GM12878 (cell line): ENCODE measurements around the gene ALPK1. TPM values are rescaled to one million over a fixed set of nuclear protein-coding genes. Genes with fewer than 3 reads are reported as not detected.

Experiments
- ATAC-seq: fragments of 200-7000 bp; cut with Tn5 transposase; 3 replicates; pipeline ENCODE4 v1.9.1; 2020; ENCODE audit warnings: mild to moderate bottlenecking, moderate library complexity
- BruUV-seq: library from RNA; stranded (reverse); fragments of 400-500 nt; replicated peaks from 2 replicates; lab custom pipeline; 2021; lab: Mats Ljungman, UMichigan
- CTCF ChIA-PET: fragments of 300-600 bp; sonication (Branson Sonifier 250); formaldehyde crosslinking; extraction: SDS; loops from one replicate; lab custom pipeline; 2021; ENCODE audit warnings: inconsistent platforms; lab: Yijun Ruan, JAX
- POLR2A ChIA-PET: fragments of 350-600 bp; formaldehyde crosslinking; extraction: SDS; loops from one replicate; lab custom pipeline; 2021; ENCODE audit warnings: inconsistent platforms; lab: Charles Lee
- RAD21 ChIA-PET: fragments of 300-600 bp; sonication (Branson Sonifier 250); formaldehyde crosslinking; loops from one replicate; lab custom pipeline; 2023; ENCODE audit warnings: antibody characterized with exemption; ENCODE audit not compliant: unreplicated experiment; lab: Charles Lee
- SMC1A ChIA-PET: fragments of 300-600 bp; sonication (Branson Sonifier 250); formaldehyde crosslinking; loops from one replicate; lab custom pipeline; 2023; ENCODE audit not compliant: unreplicated experiment, uncharacterized antibody; lab: Charles Lee
- DNase-seq: peaks from one replicate; pipeline ENCODE4 v3.0.0-alpha.2; 2011; ENCODE audit warnings: low read depth, low spot score
- FAIRE-seq: peaks from 3 replicates; lab custom pipeline; 2011; peaks lifted over from hg19 to GRCh38; lab: Jason Lieb, UNC
- H2AFZ ChIP-seq: 2 replicates; pipeline ENCODE4 v1.6.0; 2011; ENCODE audit warnings: low read depth, low read length, control low read depth; ENCODE audit not compliant: control insufficient read depth
- H3K27ac ChIP-seq: 2 replicates; pipeline ENCODE4 v1.5.1; 2011; ENCODE audit warnings: control low read depth; ENCODE audit not compliant: control insufficient read depth, insufficient read depth
- H3K27me3 ChIP-seq, 2 experiments: replicated peaks in 1 of 2; 2 replicates each; pipeline versions ENCODE4 v1.6.0 to v1.6.1; 2011; ENCODE audit warnings: low read length in 1 of 2; ENCODE audit not compliant: control insufficient read depth in 2 of 2, insufficient read depth in 2 of 2
- H3K36me3 ChIP-seq, 2 experiments: 2 replicates each; pipeline ENCODE4 v1.5.1; 2011; ENCODE audit warnings: low read length in 1 of 2; ENCODE audit not compliant: control insufficient read depth in 2 of 2, insufficient read depth in 2 of 2
- H3K4me1 ChIP-seq: 2 replicates; pipeline ENCODE4 v1.6.1; 2011; ENCODE audit warnings: mild to moderate bottlenecking, low read length, moderate library complexity, mixed read lengths; ENCODE audit not compliant: control insufficient read depth, insufficient read depth
- H3K4me2 ChIP-seq: 2 replicates; pipeline ENCODE4 v1.6.0; 2011; ENCODE audit warnings: control low read depth; ENCODE audit not compliant: control insufficient read depth, insufficient read depth
- H3K4me3 ChIP-seq: fragments of 200-600 bp; sonication (generic); 2 replicates; pipeline ENCODE4 v1.5.1; 2016
- H3K79me2 ChIP-seq: 2 replicates; pipeline ENCODE4 v1.6.0; 2011; ENCODE audit warnings: low read length; ENCODE audit not compliant: control insufficient read depth, insufficient read depth
- H3K9ac ChIP-seq: 2 replicates; pipeline ENCODE4 v1.8.0; 2011; ENCODE audit warnings: low read length, control low read depth, mixed read lengths; ENCODE audit not compliant: control insufficient read depth, insufficient read depth
- H3K9me3 ChIP-seq: replicated peaks from 3 replicates; pipeline ENCODE4 v1.5.1; 2011; ENCODE audit warnings: mild to moderate bottlenecking, low read length; ENCODE audit not compliant: control insufficient read depth, insufficient read depth
- H4K20me1 ChIP-seq: 2 replicates; pipeline ENCODE4 v1.6.0; 2011; ENCODE audit not compliant: control insufficient read depth, insufficient read depth
- BACH1 ChIP-seq: fragments of 450-650 bp; IDR thresholded peaks from 2 replicates; pipeline ENCODE4 v1.6.1; 2017; ENCODE audit warnings: mild to moderate bottlenecking, borderline replicate concordance
- EGR1 ChIP-seq, 2 experiments: IDR thresholded peaks; 1 replicate in 1 of 2; 2 replicates in 1 of 2; pipeline ENCODE4 v1.6.1; 2011 to 2012; ENCODE audit warnings: low read depth in 2 of 2, low read length in 2 of 2, borderline replicate concordance in 1 of 2, mild to moderate bottlenecking in 1 of 2, moderate library complexity in 1 of 2
- JUND ChIP-seq: IDR thresholded peaks from 2 replicates; pipeline ENCODE4 v1.6.1; 2012; ENCODE audit warnings: low read depth, mild to moderate bottlenecking, low read length, improper control_type of control experiment, moderate library complexity
- KAT2A ChIP-seq: conservative IDR thresholded peaks from 2 replicates; pipeline ENCODE4 v1.6.1; 2011; ENCODE audit warnings: low read depth, low read length; ENCODE audit not compliant: control insufficient read depth
- MEF2B ChIP-seq: fragments of 450-650 bp; IDR thresholded peaks from 2 replicates; pipeline ENCODE4 v1.6.1; 2018; ENCODE audit warnings: mild to moderate bottlenecking, moderate library complexity; ENCODE audit not compliant: partially characterized antibody, poor library complexity, severe bottlenecking
- MYB ChIP-seq: fragments of 150-350 bp; IDR thresholded peaks from 2 replicates; pipeline ENCODE4 v1.6.1; 2014; ENCODE audit warnings: mild to moderate bottlenecking, low read depth, low read length, borderline replicate concordance
- MYC ChIP-seq: IDR thresholded peaks from 2 replicates; pipeline ENCODE4 v1.6.1; 2011; ENCODE audit warnings: mild to moderate bottlenecking, low read length, moderate library complexity, inconsistent platforms; ENCODE audit not compliant: insufficient read depth, insufficient replicate concordance, insufficient read length, severe bottlenecking
- NFYA ChIP-seq: IDR thresholded peaks from 2 replicates; pipeline ENCODE4 v1.6.1; 2011; ENCODE audit warnings: low read depth, mild to moderate bottlenecking, low read length, improper control_type of control experiment, borderline replicate concordance
- SIN3A ChIP-seq: IDR thresholded peaks from 2 replicates; pipeline ENCODE4 v1.6.1; 2012; ENCODE audit warnings: low read depth, low read length, improper control_type of control experiment
- SMAD1 ChIP-seq: fragments of 450-650 bp; IDR thresholded peaks from 2 replicates; pipeline ENCODE4 v1.6.1; 2018; ENCODE audit warnings: mild to moderate bottlenecking, low read depth; ENCODE audit not compliant: partially characterized antibody
- TAF1 ChIP-seq: IDR thresholded peaks from 2 replicates; pipeline ENCODE4 v1.6.1; 2011; ENCODE audit warnings: mild to moderate bottlenecking, low read depth, low read length, borderline replicate concordance
- TBL1XR1 ChIP-seq: IDR thresholded peaks from 2 replicates; pipeline ENCODE4 v1.6.1; 2012; ENCODE audit warnings: low read depth, low read length, improper control_type of control experiment
- WRNIP1 ChIP-seq: IDR thresholded peaks from 2 replicates; pipeline ENCODE4 v1.6.1; 2011; ENCODE audit warnings: low read depth, low read length, improper control_type of control experiment, borderline replicate concordance
- YBX1 ChIP-seq: fragments of 450-650 bp; IDR thresholded peaks from 2 replicates; pipeline ENCODE4 v1.6.1; 2016; ENCODE audit warnings: antibody characterized with exemption
- ZNF274 ChIP-seq: IDR thresholded peaks from one replicate; pipeline ENCODE4 v1.8.0; 2011; ENCODE audit not compliant: insufficient read length, insufficient read depth
- ZNF622 ChIP-seq: fragments of 450-650 bp; IDR thresholded peaks from 2 replicates; pipeline ENCODE4 v1.6.1; 2017; ENCODE audit warnings: mild to moderate bottlenecking, inconsistent platforms
- WGBS: methylation state at CpG from one replicate; pipeline ENCODE4 v1.1.6; 2016; ENCODE audit warnings: low lambda C conversion rate; ENCODE audit not compliant: insufficient replicate concordance, insufficient coverage; ENCODE audit errors: missing lambda C conversion rate; 5-methylcytosine and 5-hydroxymethylcytosine counted together
- in situ Hi-C: fragments of 300-500 bp; cut with MboI; formaldehyde crosslinking; loops from 9 replicates; pipeline ENCODE4 v1.14.3; 2018; ENCODE audit warnings: mixed read lengths
- intact Hi-C: fragments of 100-400 bp; cut with micrococcal nuclease; formaldehyde crosslinking; loops from one replicate; pipeline ENCODE4 v1.14.2; 2022; ENCODE audit not compliant: unreplicated experiment
- polyA plus RNA-seq, 11 experiments: library from polyadenylated mRNA; depleted of rRNA in 4 of 11; unstranded in 6 of 11; stranded (reverse) in 5 of 11; fragments of >200 nt; fragmentation: Nextera tagmentation in 4 of 11; fragmentation: Illumina TruSeq in 1 of 11; extraction: Ambion mirVana in 4 of 11; extraction: Trizol in 1 of 11; gene quantifications; 1 replicate in 1 of 11; 2 replicates in 10 of 11; pipeline versions ENCODE4 v1.2.1 to v1.2.3, GENCODE V29; 2011 to 2016; ENCODE audit warnings: inconsistent platforms in 2 of 11, missing spikeins in 2 of 11, low read depth in 1 of 11
- total RNA-seq, 4 experiments: library from RNA; depleted of rRNA in 3 of 4; stranded (reverse); fragments of >200 nt in 3 of 4; fragmentation: Illumina TruSeq in 1 of 4; extraction: Trizol in 1 of 4; gene quantifications; 2 replicates each; pipeline versions ENCODE4 v1.2.1 to v1.2.3, GENCODE V29; 2013 to 2021
- TF ChIP-seq, protein P1 (sequence below): fragments of 450-650 bp; IDR thresholded peaks from 2 replicates; pipeline ENCODE4 v1.6.1; 2016; ENCODE audit warnings: mild to moderate bottlenecking
- TF ChIP-seq, protein P2 (sequence below): fragments of 450-650 bp; IDR thresholded peaks from 2 replicates; pipeline ENCODE4 v1.6.1; 2017; ENCODE audit warnings: mild to moderate bottlenecking, low read depth, inconsistent platforms; ENCODE audit not compliant: poor library complexity, severe bottlenecking
- TF ChIP-seq, protein P3 (sequence below): fragments of 150-350 bp; IDR thresholded peaks from 2 replicates; pipeline ENCODE4 v1.6.1; 2014; ENCODE audit warnings: mild to moderate bottlenecking, low read depth, low read length

ALPK1 gene
- total and polyA plus RNA-seq, 10 of the 15 experiments (the other 5 are each of a cell fraction or from before 2014, with no cell fraction given) = 8.5 to 32.3 (median 22.6) TPM

DNA sequence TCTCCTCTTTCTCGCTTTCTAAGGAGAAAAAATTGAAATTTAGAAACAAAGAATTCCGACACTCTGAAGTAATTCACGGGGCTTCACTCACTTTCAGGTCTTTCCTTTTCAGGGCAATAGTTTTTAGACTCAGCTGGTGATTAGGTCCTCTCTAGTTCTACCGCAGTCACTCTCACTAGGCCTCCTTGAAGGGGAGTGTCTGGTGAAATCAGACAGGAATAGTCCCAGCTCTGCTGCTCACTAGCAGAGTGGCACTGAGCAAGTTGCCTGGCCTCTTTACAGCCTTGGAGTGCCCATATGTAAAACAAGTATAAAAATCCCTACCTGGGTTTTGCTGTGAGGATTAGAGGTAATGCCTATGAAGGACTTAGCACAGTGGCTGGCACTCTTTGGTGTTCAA is 154.7 kb downstream of the ALPK1 start:
- intact Hi-C loops = no loop called here
- no peak for FAIRE-seq
- SMC1A ChIA-PET = interaction anchor here (0.8 kb wide), 1 partner anchor 115 kb away, joined by 3 read pairs; no protein-coding TSS in a partner anchor

More for the DNA sequence above, 154.7 kb downstream of the ALPK1 start:
- H3K4me2 ChIP-seq = no peak overlapping the region
- TF ChIP-seq NFYA (no peak), JUND (no peak), MYB (no peak), EGR1 (IDR thresholded peaks at IDR 0.05; ENCODE audit: borderline replicate concordance in 1 of 2, low read depth in 2 of 2, low read length in 2 of 2) (no peak), ZNF622 (no peak), YBX1 (no peak), ZNF274 (no peak), BACH1 (no peak), TAF1 (no peak), WRNIP1 (no peak), MEF2B (no peak), SMAD1 (no peak), TBL1XR1 (no peak), SIN3A (no peak), MYC (no peak), KAT2A (no peak)
- TF ChIP-seq, protein P1, sequence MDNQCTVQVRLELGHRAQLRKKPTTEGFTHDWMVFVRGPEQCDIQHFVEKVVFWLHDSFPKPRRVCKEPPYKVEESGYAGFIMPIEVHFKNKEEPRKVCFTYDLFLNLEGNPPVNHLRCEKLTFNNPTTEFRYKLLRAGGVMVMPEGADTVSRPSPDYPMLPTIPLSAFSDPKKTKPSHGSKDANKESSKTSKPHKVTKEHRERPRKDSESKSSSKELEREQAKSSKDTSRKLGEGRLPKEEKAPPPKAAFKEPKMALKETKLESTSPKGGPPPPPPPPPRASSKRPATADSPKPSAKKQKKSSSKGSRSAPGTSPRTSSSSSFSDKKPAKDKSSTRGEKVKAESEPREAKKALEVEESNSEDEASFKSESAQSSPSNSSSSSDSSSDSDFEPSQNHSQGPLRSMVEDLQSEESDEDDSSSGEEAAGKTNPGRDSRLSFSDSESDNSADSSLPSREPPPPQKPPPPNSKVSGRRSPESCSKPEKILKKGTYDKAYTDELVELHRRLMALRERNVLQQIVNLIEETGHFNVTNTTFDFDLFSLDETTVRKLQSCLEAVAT = no peak
- TF ChIP-seq, protein P2, sequence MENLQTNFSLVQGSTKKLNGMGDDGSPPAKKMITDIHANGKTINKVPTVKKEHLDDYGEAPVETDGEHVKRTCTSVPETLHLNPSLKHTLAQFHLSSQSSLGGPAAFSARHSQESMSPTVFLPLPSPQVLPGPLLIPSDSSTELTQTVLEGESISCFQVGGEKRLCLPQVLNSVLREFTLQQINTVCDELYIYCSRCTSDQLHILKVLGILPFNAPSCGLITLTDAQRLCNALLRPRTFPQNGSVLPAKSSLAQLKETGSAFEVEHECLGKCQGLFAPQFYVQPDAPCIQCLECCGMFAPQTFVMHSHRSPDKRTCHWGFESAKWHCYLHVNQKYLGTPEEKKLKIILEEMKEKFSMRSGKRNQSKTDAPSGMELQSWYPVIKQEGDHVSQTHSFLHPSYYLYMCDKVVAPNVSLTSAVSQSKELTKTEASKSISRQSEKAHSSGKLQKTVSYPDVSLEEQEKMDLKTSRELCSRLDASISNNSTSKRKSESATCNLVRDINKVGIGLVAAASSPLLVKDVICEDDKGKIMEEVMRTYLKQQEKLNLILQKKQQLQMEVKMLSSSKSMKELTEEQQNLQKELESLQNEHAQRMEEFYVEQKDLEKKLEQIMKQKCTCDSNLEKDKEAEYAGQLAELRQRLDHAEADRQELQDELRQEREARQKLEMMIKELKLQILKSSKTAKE = no peak
- TF ChIP-seq, protein P3, sequence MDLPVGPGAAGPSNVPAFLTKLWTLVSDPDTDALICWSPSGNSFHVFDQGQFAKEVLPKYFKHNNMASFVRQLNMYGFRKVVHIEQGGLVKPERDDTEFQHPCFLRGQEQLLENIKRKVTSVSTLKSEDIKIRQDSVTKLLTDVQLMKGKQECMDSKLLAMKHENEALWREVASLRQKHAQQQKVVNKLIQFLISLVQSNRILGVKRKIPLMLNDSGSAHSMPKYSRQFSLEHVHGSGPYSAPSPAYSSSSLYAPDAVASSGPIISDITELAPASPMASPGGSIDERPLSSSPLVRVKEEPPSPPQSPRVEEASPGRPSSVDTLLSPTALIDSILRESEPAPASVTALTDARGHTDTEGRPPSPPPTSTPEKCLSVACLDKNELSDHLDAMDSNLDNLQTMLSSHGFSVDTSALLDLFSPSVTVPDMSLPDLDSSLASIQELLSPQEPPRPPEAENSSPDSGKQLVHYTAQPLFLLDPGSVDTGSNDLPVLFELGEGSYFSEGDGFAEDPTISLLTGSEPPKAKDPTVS = no peak
- TF ChIP-seq, all 136 proteins: peak for 0
- DNase-seq (no peak), ATAC-seq (no peak)
- in situ Hi-C loops = no loop called here
- Histone ChIP-seq H3K9ac (no peak overlapping the region), H3K36me3 (no peaks in the 10 kb centered on the region), H3K4me3 (no peak overlapping the region), H3K27ac (no peak overlapping the region), H4K20me1 (no peaks in the 10 kb centered on the region), H3K79me2 (no peaks in the 10 kb centered on the region), H2AFZ (no peak overlapping the region), H3K27me3 (no peaks in the 10 kb centered on the region), H3K9me3 (no peaks in the 10 kb centered on the region), H3K4me1 (no peaks in the 10 kb centered on the region)
- CTCF ChIA-PET = no interaction called here
- POLR2A ChIA-PET = no interaction called here
- RAD21 ChIA-PET = no interaction called here
- BruUV-seq = no TSS peak
- 65% methylated on average over 4 of the region's 4 CpGs for WGBS
